Stimulated activated naive CD8-positive, alpha-beta T cell treated with anti-CD3 and anti-CD28 coated beads, Interleukin-15, amount 100 ng/mL, for 72 hours (primary cell): ENCODE results near the gene ENPP3.
A peak's percentile ranks its signal among the peaks of the same experiment; 100 is the strongest.

Experiments
- ATAC-seq: fragments of 150-1000 bp; cut with Tn5 transposase; 2 replicates; pipeline ENCODE4 v1.10.0; 2021; ENCODE audit warnings: mild to moderate bottlenecking, moderate library complexity
- DNase-seq, 2 donors: peaks; one replicate each; pipeline ENCODE4 v3.0.0; 2021 to 2022
- H3K27ac Mint-ChIP-seq, 2 donors: one replicate each; pipeline ENCODE4 v1.8.0; 2022; ENCODE audit warnings: mild to moderate bottlenecking in 2 of 2, mixed read lengths in 2 of 2, moderate library complexity in 2 of 2
- H3K27me3 Mint-ChIP-seq: one replicate; pipeline ENCODE4 v1.8.0; 2022; ENCODE audit warnings: mixed read lengths
- H3K4me1 Mint-ChIP-seq: one replicate; pipeline ENCODE4 v1.8.0; 2022; ENCODE audit warnings: mild to moderate bottlenecking, mixed read lengths
- H3K4me3 Mint-ChIP-seq, 2 donors: one replicate each; pipeline ENCODE4 v1.8.0; 2022; ENCODE audit warnings: mild to moderate bottlenecking in 2 of 2, mixed read lengths in 2 of 2, moderate library complexity in 1 of 2
- H3K9me3 Mint-ChIP-seq, 2 donors: one replicate each; pipeline ENCODE4 v1.8.0; 2022; ENCODE audit warnings: mixed read lengths in 2 of 2

ENPP3 gene

DNA sequence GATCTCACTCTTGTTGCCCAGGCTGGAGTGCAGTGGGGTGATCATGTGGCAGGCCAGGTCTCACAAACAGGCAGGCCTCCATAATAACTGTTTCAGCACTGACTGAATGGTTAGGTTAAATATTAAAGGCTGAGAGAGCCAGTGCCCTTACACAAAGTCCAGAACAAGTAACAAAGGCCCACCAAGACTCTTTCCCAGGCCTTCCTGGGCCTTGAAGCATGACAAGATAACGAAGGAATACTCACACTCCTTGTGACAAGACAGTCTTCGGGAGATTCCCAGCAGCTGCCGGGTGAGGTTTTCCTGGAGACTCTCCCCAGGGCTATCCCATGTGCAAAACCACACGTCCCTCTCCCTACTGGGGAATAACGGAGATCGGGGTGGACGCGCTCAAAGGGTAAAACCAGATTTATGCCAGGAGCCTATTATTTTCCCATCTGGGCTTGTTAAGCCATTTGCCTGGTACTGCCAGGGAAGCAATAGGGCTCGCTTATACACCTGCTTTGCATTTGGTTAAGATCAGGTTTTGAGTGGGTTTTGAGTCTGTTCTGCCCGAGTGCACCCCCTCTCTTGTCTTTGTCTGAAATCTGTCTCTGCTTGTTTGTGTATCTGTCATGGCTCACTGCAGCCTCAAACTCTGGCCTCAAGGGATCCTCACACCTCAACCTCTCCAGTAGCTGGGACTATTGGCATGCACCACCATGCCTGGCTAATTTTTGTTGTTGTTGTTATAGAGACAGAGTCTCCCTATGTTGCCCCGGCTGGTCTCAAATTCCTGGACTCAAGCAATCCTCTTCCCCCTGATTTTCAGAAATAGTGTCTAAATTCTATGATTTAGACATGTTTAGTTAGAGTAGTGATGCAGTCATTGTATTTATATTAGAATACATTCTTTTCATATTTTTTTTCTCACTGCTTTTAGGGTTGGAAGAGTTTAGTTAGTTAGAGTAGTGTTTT is 1.4 kb upstream of the ENPP3 start:
- Mint-ChIP-seq H3K4me3 (no peak overlapping the region), H3K27me3 (no peaks in the 10 kb centered on the region), H3K9me3 (no peaks in the 10 kb centered on the region), H3K4me1 (no peaks in the 10 kb centered on the region), H3K27ac (no peak overlapping the region)
- DNase-seq (no peak), ATAC-seq (no peak)

DNA sequence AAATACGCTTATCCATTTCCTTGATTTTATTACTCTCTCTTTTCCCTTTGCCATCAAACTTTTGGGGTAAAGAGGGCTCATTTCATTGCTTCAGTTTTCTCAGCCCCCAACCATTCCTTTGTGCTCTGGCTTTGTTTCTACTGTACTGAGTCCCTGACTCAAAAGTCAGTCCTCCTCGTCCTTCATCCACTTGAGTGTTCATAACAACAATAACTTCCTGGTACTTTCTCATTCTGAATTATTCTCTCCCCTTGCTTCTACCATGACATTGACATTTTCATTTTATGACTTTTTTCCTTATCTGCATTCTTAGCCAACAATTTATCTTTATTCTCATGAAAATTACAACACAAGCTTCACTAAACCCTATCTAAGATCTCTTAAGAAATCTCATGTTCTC is 911 bp downstream of the ENPP3 start:
- Mint-ChIP-seq H3K4me1 (no peaks in the 10 kb centered on the region), H3K27ac (no peak overlapping the region), H3K9me3 (no peaks in the 10 kb centered on the region), H3K27me3 (no peaks in the 10 kb centered on the region), H3K4me3 (no peak overlapping the region)
- ATAC-seq (no peak), DNase-seq (no peak)

GRCh38 chr6:131640100-131640499 is 3.0 kb downstream of the ENPP3 start:
- Mint-ChIP-seq H3K4me3 (no peak overlapping the region), H3K9me3 (no peaks in the 10 kb centered on the region), H3K27ac (peak overlapping the region in 1 of 2 donors; percentile 58), H3K27me3 (no peaks in the 10 kb centered on the region), H3K4me1 (no peaks in the 10 kb centered on the region)
- peak; percentile 100 for ATAC-seq
- DNase-seq: peak; percentile 14 to 28

GRCh38 chr6:131640576-131640975 is 3.5 kb downstream of the ENPP3 start:
- DNase-seq: no peak
- Mint-ChIP-seq H3K9me3 (no peaks in the 10 kb centered on the region), H3K27me3 (no peaks in the 10 kb centered on the region), H3K27ac (no peak overlapping the region), H3K4me1 (no peaks in the 10 kb centered on the region), H3K4me3 (no peak overlapping the region)
- no peak for ATAC-seq

DNA sequence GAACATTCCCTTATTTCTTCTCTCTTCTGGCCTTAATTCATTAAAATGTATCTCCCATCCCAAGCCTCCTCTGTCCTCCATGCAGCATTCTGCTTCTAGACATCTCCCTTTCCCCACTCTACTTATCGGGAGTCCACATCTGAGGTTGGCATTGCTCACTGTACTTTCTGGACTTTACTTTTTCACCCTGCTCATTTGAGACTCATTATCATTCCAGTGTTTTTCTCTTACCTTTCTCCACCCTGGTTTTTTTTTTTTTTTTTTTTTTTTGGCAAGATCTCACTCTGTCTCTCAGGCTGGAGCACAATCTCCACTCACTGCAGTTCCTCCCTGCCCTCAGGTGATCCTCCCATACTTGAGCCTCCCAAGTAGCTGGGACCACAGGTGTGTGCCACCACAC is 4.5 kb downstream of the ENPP3 start:
- ATAC-seq: no peak

GRCh38 chr6:131642565-131642964 is 5.5 kb downstream of the ENPP3 start:
- H3K4me1 Mint-ChIP-seq: no peaks in the 10 kb centered on the region
- ATAC-seq: no peak
- no peak for DNase-seq
- no peaks in the 10 kb centered on the region for H3K9me3 Mint-ChIP-seq
- no peak overlapping the region for H3K27ac Mint-ChIP-seq
- H3K27me3 Mint-ChIP-seq: no peaks in the 10 kb centered on the region
- H3K4me3 Mint-ChIP-seq: no peak overlapping the region

More for the DNA sequence above, 4.5 kb downstream of the ENPP3 start:
- Mint-ChIP-seq H3K27me3 (no peaks in the 10 kb centered on the region), H3K27ac (no peak overlapping the region), H3K9me3 (no peaks in the 10 kb centered on the region), H3K4me1 (no peaks in the 10 kb centered on the region), H3K4me3 (no peak overlapping the region)
- no peak for DNase-seq

- no peak overlapping the region for H3K4me3 Mint-ChIP-seq
- no peaks in the 10 kb centered on the region for H3K27me3 Mint-ChIP-seq
- ATAC-seq: no peak
- no peaks in the 10 kb centered on the region for H3K4me1 Mint-ChIP-seq
- H3K9me3 Mint-ChIP-seq: no peaks in the 10 kb centered on the region
- no peak overlapping the region for H3K27ac Mint-ChIP-seq
- no peak for DNase-seq
Observed at GRCh38 chr6:131642987-131643611, 6.0 kb downstream of the ENPP3 start.

GRCh38 chr6:131643855-131644460 is 6.9 kb downstream of the ENPP3 start:
- no peaks in the 10 kb centered on the region for H3K27me3 Mint-ChIP-seq
- H3K27ac Mint-ChIP-seq: no peak overlapping the region
- DNase-seq (no peak), ATAC-seq (no peak)
- no peak overlapping the region for H3K4me3 Mint-ChIP-seq
- H3K9me3 Mint-ChIP-seq: no peaks in the 10 kb centered on the region
- H3K4me1 Mint-ChIP-seq: no peaks in the 10 kb centered on the region

DNA sequence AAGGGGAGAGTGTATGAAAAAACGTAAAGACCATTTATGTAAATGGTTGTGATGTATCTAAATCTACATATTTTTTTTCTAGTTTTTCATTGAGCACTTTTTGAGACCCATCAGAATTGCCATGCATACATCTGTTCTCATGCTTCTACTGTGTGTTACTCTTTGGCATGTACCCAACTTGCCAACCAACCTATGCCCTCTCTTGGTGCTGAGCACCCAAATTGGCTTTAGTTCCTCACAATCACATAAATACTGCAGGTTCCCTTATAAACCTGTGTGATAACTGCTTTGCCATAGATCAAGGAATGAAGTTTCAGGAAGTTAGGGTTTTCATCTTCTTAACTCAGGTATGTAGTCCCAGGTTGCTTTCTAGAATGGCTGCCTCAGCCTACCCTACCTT is 7.8 kb downstream of the ENPP3 start:
- Mint-ChIP-seq H3K27me3 (no peaks in the 10 kb centered on the region), H3K9me3 (no peaks in the 10 kb centered on the region), H3K4me1 (no peaks in the 10 kb centered on the region), H3K4me3 (no peak overlapping the region), H3K27ac (no peak overlapping the region)
- ATAC-seq: no peak
- DNase-seq: no peak

DNA sequence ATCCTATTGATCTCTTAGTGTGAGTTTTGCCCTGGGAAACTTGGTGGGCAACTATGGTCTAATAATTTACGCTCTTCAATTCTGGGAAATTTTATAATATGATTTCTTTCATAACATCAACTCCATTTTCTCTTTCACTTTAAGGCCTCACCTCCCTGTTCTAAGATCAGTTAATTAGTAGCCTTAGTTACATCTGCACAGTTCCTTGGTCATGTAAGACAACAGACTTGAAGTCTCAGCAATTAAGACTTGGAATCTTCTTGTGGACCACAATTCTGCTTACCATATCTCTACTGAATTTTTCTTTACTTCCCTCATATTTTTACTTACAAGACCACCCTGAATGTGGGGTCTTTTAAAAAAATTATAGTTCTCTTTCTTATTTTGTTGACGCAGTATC is 8.7 kb downstream of the ENPP3 start:
- H3K9me3 Mint-ChIP-seq: no peaks in the 10 kb centered on the region
- no peaks in the 10 kb centered on the region for H3K4me1 Mint-ChIP-seq
- DNase-seq (no peak), ATAC-seq (no peak)
- H3K4me3 Mint-ChIP-seq: no peak overlapping the region
- no peaks in the 10 kb centered on the region for H3K27me3 Mint-ChIP-seq
- H3K27ac Mint-ChIP-seq: no peak overlapping the region

DNA sequence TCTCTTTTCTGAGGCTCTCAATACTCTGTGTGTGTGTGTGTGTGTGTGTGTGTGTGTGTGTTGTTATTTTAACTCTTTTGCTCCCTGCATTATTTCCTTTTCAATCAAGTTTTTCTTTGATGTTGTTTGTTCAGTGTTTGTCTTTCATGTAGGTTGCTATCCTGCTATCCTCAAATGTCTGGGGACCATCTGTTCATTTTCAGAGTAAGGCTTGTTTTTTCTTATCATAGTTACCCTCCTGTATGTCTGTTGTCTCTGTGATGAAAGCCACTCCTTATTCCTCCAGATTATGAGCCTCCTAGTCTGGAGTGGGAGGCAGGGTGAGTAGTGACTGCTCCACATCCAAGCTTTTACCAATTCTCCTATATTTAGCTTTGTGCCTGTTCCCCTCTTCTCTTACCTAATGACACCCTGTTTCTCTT is 9.2 kb downstream of the ENPP3 start:
- H3K27me3 Mint-ChIP-seq: no peaks in the 10 kb centered on the region
- DNase-seq: no peak
- no peak overlapping the region for H3K27ac Mint-ChIP-seq
- H3K4me1 Mint-ChIP-seq: no peaks in the 10 kb centered on the region
- no peaks in the 10 kb centered on the region for H3K9me3 Mint-ChIP-seq
- no peak for ATAC-seq
- no peak overlapping the region for H3K4me3 Mint-ChIP-seq

GRCh38 chr6:131651782-131652181 is 14.7 kb downstream of the ENPP3 start:
- no peaks in the 10 kb centered on the region for H3K9me3 Mint-ChIP-seq
- DNase-seq (no peak), ATAC-seq (no peak)
- no peaks in the 10 kb centered on the region for H3K27me3 Mint-ChIP-seq
- H3K4me1 Mint-ChIP-seq: no peaks in the 10 kb centered on the region
- H3K27ac Mint-ChIP-seq: peak overlapping the region in 1 of 2 donors; percentile 66
- H3K4me3 Mint-ChIP-seq: no peak overlapping the region

- DNase-seq: no peak
- Mint-ChIP-seq H3K4me1 (no peaks in the 10 kb centered on the region), H3K27me3 (no peaks in the 10 kb centered on the region), H3K9me3 (no peaks in the 10 kb centered on the region), H3K4me3 (no peak overlapping the region), H3K27ac (no peak overlapping the region)
- no peak for ATAC-seq
Observed at GRCh38 chr6:131652472-131652871, 15.4 kb downstream of the ENPP3 start.

DNA sequence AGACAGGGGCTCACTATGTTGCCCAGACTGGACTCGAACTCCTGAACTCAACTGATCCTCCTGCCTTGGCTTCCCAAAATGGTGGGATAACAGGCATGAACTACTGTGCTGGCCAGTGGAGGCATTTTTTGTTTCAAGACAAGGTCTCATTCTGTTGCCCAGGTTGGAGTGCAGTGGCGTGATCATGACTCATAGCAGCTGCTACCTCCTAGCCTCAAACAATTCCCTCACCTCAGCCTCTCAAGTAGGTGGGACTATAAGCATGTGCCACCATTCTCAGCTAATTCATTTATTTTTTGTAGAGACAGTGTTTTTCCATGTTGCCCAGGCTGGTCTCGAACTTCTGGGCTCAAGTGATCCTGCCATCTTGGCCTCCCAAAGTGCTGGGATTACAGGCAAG is 17.2 kb downstream of the ENPP3 start:
- no peak overlapping the region for H3K4me3 Mint-ChIP-seq
- H3K27me3 Mint-ChIP-seq: no peaks in the 10 kb centered on the region
- no peak overlapping the region for H3K27ac Mint-ChIP-seq
- H3K4me1 Mint-ChIP-seq: no peaks in the 10 kb centered on the region
- ATAC-seq (no peak), DNase-seq (no peak)
- H3K9me3 Mint-ChIP-seq: no peaks in the 10 kb centered on the region

DNA sequence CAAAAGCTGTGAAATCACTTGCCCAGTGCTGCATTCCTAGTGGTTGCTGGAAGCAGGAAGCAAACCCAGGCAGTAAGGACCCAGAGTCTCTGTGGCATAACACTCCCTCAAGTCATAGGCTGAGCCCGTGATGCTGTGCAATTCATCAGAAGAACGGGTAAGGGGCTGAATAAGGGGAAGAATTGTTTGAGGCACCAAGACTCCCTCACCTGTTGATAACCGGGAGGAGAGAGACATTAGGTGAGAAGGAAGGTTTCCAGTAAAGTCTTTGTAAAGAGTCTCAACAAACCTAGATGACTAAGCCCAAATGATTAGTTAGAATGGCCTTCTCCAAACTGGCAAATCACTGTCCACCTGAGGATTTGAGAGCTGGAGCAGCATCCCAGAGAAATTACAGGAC is 18.3 kb downstream of the ENPP3 start:
- Mint-ChIP-seq H3K27ac (no peak overlapping the region), H3K27me3 (no peaks in the 10 kb centered on the region), H3K4me3 (no peak overlapping the region), H3K4me1 (no peaks in the 10 kb centered on the region), H3K9me3 (no peaks in the 10 kb centered on the region)
- no peak for DNase-seq
- no peak for ATAC-seq

DNA sequence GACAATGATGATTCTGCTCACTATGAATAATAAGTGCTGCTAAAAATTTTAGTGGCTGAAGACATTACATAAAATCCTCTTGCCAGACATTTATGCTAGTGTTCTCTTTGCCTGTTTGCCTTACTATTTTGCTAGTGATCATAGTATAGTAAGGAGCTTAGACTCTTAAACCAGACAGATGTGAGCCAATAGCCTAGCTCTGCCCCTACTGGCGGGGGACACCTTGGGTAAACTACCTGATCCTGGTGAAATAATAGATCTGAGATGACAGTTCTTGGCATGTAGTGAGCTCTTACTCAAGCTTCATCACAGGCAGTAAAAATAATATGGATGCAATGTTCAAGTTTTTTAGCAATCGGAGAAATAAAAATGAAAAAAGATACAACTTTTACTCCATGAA is 18.8 kb downstream of the ENPP3 start:
- no peaks in the 10 kb centered on the region for H3K27me3 Mint-ChIP-seq
- no peaks in the 10 kb centered on the region for H3K9me3 Mint-ChIP-seq
- H3K4me1 Mint-ChIP-seq: no peaks in the 10 kb centered on the region
- peak overlapping the region in 1 of 2 donors; percentile 77 for H3K27ac Mint-ChIP-seq
- DNase-seq (no peak), ATAC-seq (no peak)
- no peak overlapping the region for H3K4me3 Mint-ChIP-seq
